Peyer's patch (tissue), 4 donors: ENCODE data around the gene RSKR. TPM values are rescaled to one million over a fixed set of nuclear protein-coding genes. Genes with fewer than 3 reads are reported as not detected.

ENCODE experiments used
- DNase-seq, 3 donors: peaks; one replicate each; pipeline ENCODE4 v3.0.0-alpha.2; 2017 to 2019
- H3K27ac ChIP-seq, 4 donors: fragments of 200-600 bp; sonication (generic); one replicate each; pipeline ENCODE4 v1.5.1; 2016 to 2019
- H3K27me3 ChIP-seq, 2 donors: fragments of 200-600 bp; sonication (generic); one replicate each; pipeline ENCODE4 v1.5.1; 2019
- H3K36me3 ChIP-seq, 3 donors: fragments of 200-600 bp; sonication (generic); one replicate each; pipeline ENCODE4 v1.5.1; 2016 to 2019
- H3K4me1 ChIP-seq, 4 donors: fragments of 200-600 bp; sonication (generic); one replicate each; pipeline ENCODE4 v1.5.1; 2016 to 2019
- H3K4me3 ChIP-seq, 4 donors: fragments of 200-600 bp; sonication (generic); 1 replicate in 3 of 4; 2 replicates in 1 of 4; pipeline ENCODE4 v1.5.1; 2016 to 2019; ENCODE audit warnings: mild to moderate bottlenecking in 1 of 4
- H3K9me3 ChIP-seq, 4 donors: fragments of 200-600 bp; sonication (generic); one replicate each; pipeline ENCODE4 v1.5.1; 2016 to 2019; ENCODE audit warnings: mild to moderate bottlenecking in 1 of 4
- CTCF ChIP-seq, 6 experiments: fragments of 450-650 bp in 4 of 6; fragments of 200-600 bp in 2 of 6; sonication (generic) in 1 of 6; IDR thresholded peaks; one replicate each; pipeline ENCODE4 v1.5.1; 2017 to 2019; ENCODE audit warnings: antibody characterized with exemption in 6 of 6, mild to moderate bottlenecking in 3 of 6, moderate library complexity in 1 of 6
- POLR2A ChIP-seq, 2 donors: fragments of 450-650 bp; IDR thresholded peaks; one replicate each; pipeline ENCODE4 v1.5.1; 2017; ENCODE audit warnings: antibody characterized with exemption in 2 of 2, mild to moderate bottlenecking in 2 of 2, moderate library complexity in 2 of 2
- total RNA-seq, 4 donors: library from RNA; depleted of rRNA; stranded (reverse); fragments of >200 nt; gene quantifications; one replicate each; pipeline ENCODE4 v1.1.0, GENCODE V29; 2016

Gene RSKR
- total RNA-seq, 4 donors from 2014 or later = 11.6 to 36.8 (median 23.3) TPM

GRCh38 chr17:28563475-28563874 lies 50.5 kb downstream of the RSKR start:
- no peaks in the 10 kb centered on the region for H3K27me3 ChIP-seq
- no peak overlapping the region for H3K27ac ChIP-seq
- H3K4me3 ChIP-seq = no peak overlapping the region
- no peak for TF ChIP-seq POLR2A (IDR thresholded peaks at IDR 0.05)
- TF ChIP-seq CTCF (IDR thresholded peaks at IDR 0.05) = no peak
- no peak for DNase-seq
- peaks cover 0 to 6% (median 4%) of the 10 kb centered on the region in 4 donors for H3K4me1 ChIP-seq
- H3K9me3 ChIP-seq = no peaks in the 10 kb centered on the region
- H3K36me3 ChIP-seq = peaks cover 0 to 70% (median 0%) of the 10 kb centered on the region in 3 donors

Other genes starting within 250 kb of the RSKR start
- gene SEBOX, start 249.0 kb downstream of the RSKR start, total RNA-seq = not detected
- gene VTN, start 243.9 kb downstream of the RSKR start, total RNA-seq = under 1 TPM in 1 of 4 donors, not detected in 3; 0.57 TPM
- gene SARM1, start 242.5 kb downstream of the RSKR start, total RNA-seq = 10 to 100 TPM; 12.8 to 37.6 (median 24.6) TPM
- gene SLC46A1, start 208.0 kb downstream of the RSKR start, total RNA-seq = 10 to 100 TPM in 2 of 4 donors, 1 to 10 TPM in 2; 2.5 to 92.6 (median 15.5) TPM
- 100 to 1,000 TPM in 3 of 4 donors, 10 to 100 TPM in 1; 11.6 to 612 (median 544) TPM for gene SLC13A2, start 140.5 kb downstream of the RSKR start, total RNA-seq
- gene FOXN1, start 107.8 kb downstream of the RSKR start, total RNA-seq = not detected
- 10 to 100 TPM; 22.6 to 39.2 (median 31.4) TPM for gene UNC119, start 61.6 kb downstream of the RSKR start, total RNA-seq
- 100 to 1,000 TPM in 2 of 4 donors, 10 to 100 TPM in 2; 47.0 to 188 (median 107) TPM for gene PIGS, start 42.7 kb downstream of the RSKR start, total RNA-seq
- 100 to 1,000 TPM in 2 of 4 donors, 10 to 100 TPM in 2; 14.9 to 192 (median 120) TPM for gene ALDOC, start 37.3 kb downstream of the RSKR start, total RNA-seq
- 10 to 100 TPM; 40.3 to 67.7 (median 49.6) TPM for gene SPAG5, start 15.2 kb downstream of the RSKR start, total RNA-seq
- gene BLTP2, start 31.0 kb upstream of the RSKR start, total RNA-seq = 100 to 1,000 TPM; 139 to 175 (median 167) TPM
- 10 to 100 TPM; 39.6 to 60.5 (median 55.9) TPM for gene SDF2, start 47.7 kb upstream of the RSKR start, total RNA-seq
- gene SUPT6H, start 48.0 kb upstream of the RSKR start, total RNA-seq = 100 to 1,000 TPM in 1 of 4 donors, 10 to 100 TPM in 3; 61.5 to 101 (median 96.0) TPM
- 1 to 10 TPM in 3 of 4 donors, not detected in 1; 1.7 to 3.5 (median 3.1) TPM for gene PROCA1, start 97.7 kb upstream of the RSKR start, total RNA-seq
- gene RAB34, start 103.7 kb upstream of the RSKR start, total RNA-seq = 10 to 100 TPM; 14.5 to 69.3 (median 30.2) TPM
- gene RPL23A, start 105.8 kb upstream of the RSKR start, total RNA-seq = 100 to 1,000 TPM; 214 to 675 (median 268) TPM
- gene TLCD1, start 112.0 kb upstream of the RSKR start, total RNA-seq = 1 to 10 TPM; 3.3 to 9.1 (median 5.8) TPM
- gene NEK8, start 114.6 kb upstream of the RSKR start, total RNA-seq = 10 to 100 TPM in 2 of 4 donors, 1 to 10 TPM in 2; 7.4 to 89.1 (median 14.0) TPM
- 100 to 1,000 TPM in 3 of 4 donors, 10 to 100 TPM in 1; 83.3 to 228 (median 184) TPM for gene TRAF4, start 129.8 kb upstream of the RSKR start, total RNA-seq
- gene FAM222B, start 228.6 kb upstream of the RSKR start, total RNA-seq = 10 to 100 TPM; 28.1 to 55.8 (median 44.6) TPM
- gene ERAL1, start 240.8 kb upstream of the RSKR start, total RNA-seq = 100 to 1,000 TPM in 1 of 4 donors, 10 to 100 TPM in 3; 43.8 to 118 (median 51.0) TPM